ENCODE measurements around the gene MBTPS1. TPM values are rescaled to one million over a fixed set of nuclear protein-coding genes. Genes with fewer than 3 reads are reported as not detected.

Gene MBTPS1
- total RNA-seq, 2 donors from 2014 or later, result 44.0 to 54.4 TPM

DNA sequence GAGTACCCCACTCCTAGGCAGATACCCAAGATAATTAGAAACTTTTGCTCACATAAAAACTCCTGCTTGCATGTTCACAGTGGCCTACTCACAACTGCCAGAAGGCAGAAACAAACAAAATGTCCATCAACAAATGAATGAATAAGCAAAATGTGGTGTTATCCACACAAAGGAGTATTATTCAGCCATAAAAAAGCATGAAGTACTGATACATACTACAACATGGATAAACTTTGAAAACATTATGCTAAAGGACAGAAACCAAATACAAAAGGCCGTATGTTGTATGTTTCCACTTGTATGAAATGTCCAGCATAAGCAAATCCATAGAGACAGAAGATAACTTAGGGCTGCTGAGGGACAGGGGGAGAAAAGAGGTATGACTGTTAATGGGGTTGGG lies 26.3 kb upstream of the MBTPS1 start:
- Mint-ChIP-seq H3K27me3 (no peaks in the 10 kb centered on the region), H3K4me1 (peaks cover 23% of the 10 kb centered on the region), H3K4me3 (peak overlapping the region; percentile 96), H3K9me3 (no peaks in the 10 kb centered on the region), H3K27ac (no peak overlapping the region), H3K36me3 (ENCODE audit: low read depth) (peaks cover 6% of the 10 kb centered on the region)
- no peak for ATAC-seq (replicated peaks)

DNA sequence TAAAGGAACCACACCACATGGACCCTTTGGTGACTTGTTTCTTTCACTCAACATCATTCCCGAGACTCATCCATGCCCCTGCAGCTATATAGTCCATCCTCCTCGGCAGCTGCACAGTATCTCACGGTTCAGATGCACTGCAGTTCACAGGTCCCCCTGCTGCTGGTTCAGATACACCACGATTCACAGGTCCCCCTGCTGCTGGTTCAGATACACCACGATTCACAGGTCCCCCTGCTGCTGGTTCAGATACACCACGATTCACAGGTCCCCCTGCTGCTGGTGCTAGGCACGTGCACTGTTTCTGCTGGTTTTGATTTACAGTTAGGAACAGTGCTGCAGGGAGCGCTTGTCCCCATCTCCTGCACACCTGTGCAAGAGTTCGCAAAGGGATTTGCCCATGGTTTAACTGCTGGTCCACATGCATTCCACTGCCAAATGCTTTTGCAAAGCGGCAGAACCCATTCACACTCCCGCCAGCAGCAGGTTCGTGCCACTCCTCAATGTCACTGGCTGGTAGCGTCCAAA lies 24.5 kb upstream of the MBTPS1 start:
- no peaks in the 10 kb centered on the region for H3K9me3 Mint-ChIP-seq
- H3K27ac Mint-ChIP-seq, result no peak overlapping the region
- no peaks in the 10 kb centered on the region for H3K27me3 Mint-ChIP-seq
- no peak overlapping the region for H3K4me3 Mint-ChIP-seq
- peaks cover 30% of the 10 kb centered on the region for H3K4me1 Mint-ChIP-seq
- H3K36me3 Mint-ChIP-seq (ENCODE audit: low read depth), result peaks cover 6% of the 10 kb centered on the region
- ATAC-seq (replicated peaks), result no peak

DNA sequence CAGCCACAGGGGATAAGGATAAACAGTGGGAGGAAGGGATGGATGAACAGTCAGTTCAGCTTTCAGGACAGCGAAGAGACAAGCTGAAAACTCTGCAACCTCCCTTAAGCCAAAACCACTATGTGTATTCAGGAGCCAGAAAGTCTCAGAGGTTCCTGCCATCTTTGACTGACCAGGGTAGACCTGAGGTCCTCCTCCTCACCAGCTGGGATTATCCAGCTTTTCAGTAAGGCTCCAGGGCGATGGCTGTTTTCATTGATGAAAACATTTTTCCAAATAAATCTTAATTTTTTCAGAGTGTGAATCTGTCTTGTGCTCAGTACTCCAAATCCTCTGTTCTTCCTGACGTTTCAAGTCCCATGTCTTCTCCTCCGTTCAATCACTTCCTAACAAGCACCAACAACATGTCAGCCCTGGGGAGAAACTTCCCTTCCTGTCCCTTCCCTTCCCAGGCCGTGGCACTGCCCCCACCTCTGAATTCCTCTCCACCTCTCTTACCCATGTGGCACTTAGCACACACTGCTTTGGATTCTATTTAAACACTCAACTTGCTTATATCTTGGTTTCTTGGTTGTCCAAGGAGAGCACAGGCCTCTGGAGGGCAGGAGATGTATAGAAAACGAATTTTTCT lies 23.0 kb upstream of the MBTPS1 start:
- H3K4me3 Mint-ChIP-seq, result no peak overlapping the region
- no peak for ATAC-seq (replicated peaks)
- H3K36me3 Mint-ChIP-seq (ENCODE audit: low read depth), result peaks cover 6% of the 10 kb centered on the region
- no peaks in the 10 kb centered on the region for H3K9me3 Mint-ChIP-seq
- H3K27ac Mint-ChIP-seq, result no peak overlapping the region
- H3K4me1 Mint-ChIP-seq, result peaks cover 33% of the 10 kb centered on the region
- no peaks in the 10 kb centered on the region for H3K27me3 Mint-ChIP-seq

DNA sequence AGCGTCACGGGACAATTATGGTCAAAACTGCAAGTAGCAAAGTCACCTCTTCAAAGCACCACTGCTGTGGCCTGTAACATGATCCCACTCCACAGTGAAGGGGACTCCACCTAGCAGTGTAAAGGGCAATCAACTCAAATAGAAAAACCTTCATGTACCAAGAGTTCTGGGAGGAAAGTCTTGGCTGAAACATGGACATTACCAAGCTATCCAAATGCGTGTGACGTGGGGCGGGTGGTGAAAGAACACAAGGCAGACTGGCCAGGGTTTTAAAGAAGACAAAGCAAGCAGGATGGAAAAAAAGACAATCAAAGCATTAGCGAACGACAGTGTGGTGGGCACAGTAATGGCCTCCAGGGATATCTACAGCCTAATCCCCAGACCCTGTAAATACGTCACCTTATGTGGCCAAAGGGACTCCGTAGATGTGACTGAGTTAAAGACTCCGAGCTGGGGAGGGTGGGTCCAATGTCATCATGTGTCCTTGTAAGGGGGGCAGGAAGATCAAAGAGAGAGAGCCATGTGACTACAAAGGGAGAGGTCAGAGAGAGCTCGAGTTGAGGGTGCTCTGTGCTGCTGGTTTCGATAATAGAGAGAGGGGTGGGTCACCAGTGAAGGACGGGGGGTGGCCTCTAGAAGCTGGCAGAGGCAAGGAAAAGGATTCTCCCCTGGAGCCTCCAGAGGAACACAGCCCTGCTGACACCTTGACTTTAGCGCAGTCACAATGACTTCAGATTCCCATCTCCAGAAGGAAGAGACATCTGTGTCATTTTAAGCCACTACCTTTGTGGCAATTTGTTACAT lies 22.3 kb upstream of the MBTPS1 start:
- H3K36me3 Mint-ChIP-seq (ENCODE audit: low read depth), result peaks cover under 1% of the 10 kb centered on the region
- H3K4me3 Mint-ChIP-seq, result peak overlapping the region; percentile 35
- no peaks in the 10 kb centered on the region for H3K27me3 Mint-ChIP-seq
- ATAC-seq (replicated peaks), result peak; percentile 99
- H3K9me3 Mint-ChIP-seq, result no peaks in the 10 kb centered on the region
- H3K4me1 Mint-ChIP-seq, result peaks cover 30% of the 10 kb centered on the region
- H3K27ac Mint-ChIP-seq, result peak overlapping the region; percentile 14

DNA sequence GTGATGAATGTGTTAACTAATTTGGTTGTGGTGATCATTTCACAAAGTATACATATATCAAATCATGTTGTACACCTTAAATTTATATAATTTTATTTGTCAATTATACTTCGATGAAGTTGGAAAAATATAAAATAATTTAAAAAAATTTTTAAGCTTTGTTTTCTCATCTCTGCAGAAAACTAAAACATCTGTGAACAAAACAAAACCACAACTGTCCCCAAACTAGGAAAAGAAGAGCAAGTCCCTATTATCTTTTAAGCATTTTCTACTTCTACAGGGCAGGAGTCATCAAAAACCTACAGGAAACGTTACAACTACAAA lies 21.7 kb upstream of the MBTPS1 start:
- no peaks in the 10 kb centered on the region for H3K36me3 Mint-ChIP-seq (ENCODE audit: low read depth)
- peak overlapping the region; percentile 14 for H3K27ac Mint-ChIP-seq
- no peaks in the 10 kb centered on the region for H3K27me3 Mint-ChIP-seq
- H3K9me3 Mint-ChIP-seq, result no peaks in the 10 kb centered on the region
- H3K4me3 Mint-ChIP-seq, result peak overlapping the region; percentile 35
- ATAC-seq (replicated peaks), result no peak
- peaks cover 28% of the 10 kb centered on the region for H3K4me1 Mint-ChIP-seq

DNA sequence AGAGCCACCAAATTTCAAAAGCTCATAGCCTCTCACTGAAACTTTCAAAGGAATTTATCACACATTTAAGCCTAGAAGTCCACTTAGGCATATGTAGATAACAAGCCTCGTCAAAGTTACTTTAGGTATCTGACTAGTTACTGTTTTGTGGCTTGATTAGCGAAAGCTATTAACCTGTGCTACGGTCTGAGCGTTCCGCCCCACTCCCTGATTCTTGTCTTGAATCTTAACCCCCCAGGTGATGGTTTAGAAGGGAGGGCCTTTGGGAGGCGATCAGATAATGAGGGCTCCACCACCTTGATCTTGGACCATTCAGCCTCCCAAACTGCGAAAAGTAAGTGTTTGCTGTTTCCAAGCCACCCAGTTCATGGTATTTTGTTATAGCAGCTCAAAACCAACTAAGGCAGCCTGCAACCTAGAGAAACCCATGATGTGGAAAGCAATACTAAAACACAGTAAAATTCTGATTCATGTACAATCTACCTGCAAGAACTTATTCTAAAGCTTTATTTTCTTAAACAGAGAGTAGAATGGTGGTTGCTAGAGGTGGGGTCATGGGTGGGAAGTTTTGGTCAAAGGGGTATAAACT lies 21.1 kb upstream of the MBTPS1 start:
- ATAC-seq (replicated peaks), result no peak
- H3K4me1 Mint-ChIP-seq, result peaks cover 25% of the 10 kb centered on the region
- H3K27me3 Mint-ChIP-seq, result no peaks in the 10 kb centered on the region
- no peaks in the 10 kb centered on the region for H3K9me3 Mint-ChIP-seq
- no peak overlapping the region for H3K4me3 Mint-ChIP-seq
- H3K27ac Mint-ChIP-seq, result no peak overlapping the region
- no peaks in the 10 kb centered on the region for H3K36me3 Mint-ChIP-seq (ENCODE audit: low read depth)

- H3K9me3 Mint-ChIP-seq, result no peaks in the 10 kb centered on the region
- no peak overlapping the region for H3K27ac Mint-ChIP-seq
- ATAC-seq (replicated peaks), result no peak
- no peaks in the 10 kb centered on the region for H3K36me3 Mint-ChIP-seq (ENCODE audit: low read depth)
- H3K4me3 Mint-ChIP-seq, result no peak overlapping the region
- H3K27me3 Mint-ChIP-seq, result no peaks in the 10 kb centered on the region
- peaks cover 24% of the 10 kb centered on the region for H3K4me1 Mint-ChIP-seq
These were observed 20.5 kb upstream of the MBTPS1 start for GRCh38 chr16:84137287-84137686.

- H3K4me1 Mint-ChIP-seq, result peaks cover 24% of the 10 kb centered on the region
- no peaks in the 10 kb centered on the region for H3K27me3 Mint-ChIP-seq
- H3K36me3 Mint-ChIP-seq (ENCODE audit: low read depth), result no peaks in the 10 kb centered on the region
- H3K9me3 Mint-ChIP-seq, result no peaks in the 10 kb centered on the region
- no peak for ATAC-seq (replicated peaks)
- no peak overlapping the region for H3K4me3 Mint-ChIP-seq
- H3K27ac Mint-ChIP-seq, result no peak overlapping the region
These were observed 19.8 kb upstream of the MBTPS1 start for GRCh38 chr16:84136331-84137125.

DNA sequence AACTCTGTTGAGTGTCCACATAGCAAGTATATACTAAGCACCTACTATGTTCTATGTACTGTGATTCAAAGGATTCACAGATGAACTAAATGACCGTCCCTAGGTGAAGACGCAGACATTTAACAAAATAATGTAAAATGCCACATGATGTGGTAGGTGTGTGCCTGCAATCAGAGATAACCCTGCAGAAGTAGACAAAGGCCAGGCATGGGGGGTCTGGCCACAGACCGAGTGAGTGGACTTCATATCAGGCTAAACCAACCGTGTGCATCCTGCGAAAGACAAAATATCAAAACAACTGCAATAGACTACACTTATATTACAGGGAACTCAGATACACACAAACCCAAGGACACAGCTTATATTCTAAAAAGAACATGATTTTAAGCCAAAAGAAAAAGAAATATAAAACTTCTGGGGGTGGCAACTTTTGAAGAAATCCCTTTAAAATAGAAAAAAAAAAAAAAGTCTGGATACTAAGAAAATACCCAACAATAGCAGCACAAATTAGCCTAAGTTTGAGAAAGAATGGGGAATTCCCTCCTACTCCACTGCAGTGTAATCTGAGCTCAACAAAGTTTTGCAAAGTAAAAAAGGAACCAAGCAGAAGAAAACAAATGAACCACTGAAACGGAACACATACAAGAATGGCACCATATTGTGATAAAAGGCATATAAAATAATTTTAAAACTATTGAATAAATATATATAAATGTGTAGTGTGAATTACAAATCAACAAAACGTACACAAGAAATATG lies 16.0 kb upstream of the MBTPS1 start:
- Mint-ChIP-seq H3K27ac (no peak overlapping the region), H3K9me3 (no peaks in the 10 kb centered on the region), H3K4me1 (peaks cover 11% of the 10 kb centered on the region), H3K27me3 (no peaks in the 10 kb centered on the region), H3K36me3 (ENCODE audit: low read depth) (peaks cover 35% of the 10 kb centered on the region), H3K4me3 (no peak overlapping the region)
- no peak for ATAC-seq (replicated peaks)

GRCh38 chr16:84131117-84131516 lies 14.4 kb upstream of the MBTPS1 start:
- H3K27me3 Mint-ChIP-seq, result no peaks in the 10 kb centered on the region
- peaks cover 2% of the 10 kb centered on the region for H3K4me1 Mint-ChIP-seq
- no peak for ATAC-seq (replicated peaks)
- no peak overlapping the region for H3K4me3 Mint-ChIP-seq
- H3K36me3 Mint-ChIP-seq (ENCODE audit: low read depth), result peaks cover 44% of the 10 kb centered on the region
- no peak overlapping the region for H3K27ac Mint-ChIP-seq
- no peaks in the 10 kb centered on the region for H3K9me3 Mint-ChIP-seq

GRCh38 chr16:84124257-84125073 lies 7.7 kb upstream of the MBTPS1 start:
- no peaks in the 10 kb centered on the region for H3K27me3 Mint-ChIP-seq
- H3K9me3 Mint-ChIP-seq, result no peaks in the 10 kb centered on the region
- ATAC-seq (replicated peaks), result no peak
- no peaks in the 10 kb centered on the region for H3K4me1 Mint-ChIP-seq
- no peak overlapping the region for H3K27ac Mint-ChIP-seq
- H3K36me3 Mint-ChIP-seq (ENCODE audit: low read depth), result peaks cover 47% of the 10 kb centered on the region
- H3K4me3 Mint-ChIP-seq, result no peak overlapping the region

- Mint-ChIP-seq H3K4me1 (no peaks in the 10 kb centered on the region), H3K36me3 (ENCODE audit: low read depth) (peaks cover 20% of the 10 kb centered on the region), H3K9me3 (no peaks in the 10 kb centered on the region), H3K27ac (no peak overlapping the region), H3K27me3 (no peaks in the 10 kb centered on the region), H3K4me3 (no peak overlapping the region)
- ATAC-seq (replicated peaks), result no peak
These were observed 4.3 kb upstream of the MBTPS1 start for GRCh38 chr16:84121007-84121406.

DNA sequence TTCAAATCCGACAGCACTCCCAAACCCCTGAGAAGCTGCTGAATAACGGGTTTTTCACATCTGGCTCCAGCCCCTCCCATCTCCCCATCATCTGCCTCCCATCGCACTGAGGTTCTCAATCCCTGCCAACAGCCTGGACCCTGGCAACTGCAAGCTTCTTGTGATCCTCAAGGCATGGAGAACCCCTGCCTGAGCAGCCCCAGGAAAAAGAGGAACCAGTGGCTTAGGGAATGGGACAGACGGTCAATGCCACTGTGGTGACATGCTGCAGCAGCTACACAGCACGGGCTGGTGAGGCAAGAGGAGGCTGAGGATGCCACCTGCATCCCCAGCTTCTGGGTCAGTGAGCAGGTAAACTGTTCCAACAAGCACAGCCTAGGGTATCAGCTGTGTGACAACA lies 3.3 kb upstream of the MBTPS1 start:
- no peak for ATAC-seq (replicated peaks)
- Mint-ChIP-seq H3K4me3 (no peak overlapping the region), H3K4me1 (no peaks in the 10 kb centered on the region), H3K27me3 (no peaks in the 10 kb centered on the region), H3K36me3 (ENCODE audit: low read depth) (peaks cover 18% of the 10 kb centered on the region), H3K9me3 (no peaks in the 10 kb centered on the region), H3K27ac (no peak overlapping the region)

Data from activated T-helper 17 cell treated with anti-CD3 and anti-CD28 coated beads, Interleukin-2, amount 50 U/mL, for 72 hours (primary cell).